Gastroesophageal sphincter (tissue), 4 donors: ENCODE measurements around the gene CYBA. TPM values are rescaled to one million over a fixed set of nuclear protein-coding genes. Genes with fewer than 3 reads are reported as not detected.

Source experiments
- ATAC-seq: fragments of 150-250 bp; one replicate; pipeline ENCODE4 v1.9.1; 2016; ENCODE audit warnings: mild to moderate bottlenecking, moderate library complexity
- H3K27ac ChIP-seq, 4 donors: fragments of 200-600 bp; sonication (generic) in 3 of 4; 1 replicate in 3 of 4; 2 replicates in 1 of 4; pipeline ENCODE4 v1.5.1; 2016 to 2019
- H3K27me3 ChIP-seq: fragments of 200-600 bp; sonication (generic); one replicate; pipeline ENCODE4 v1.5.1; 2019
- H3K36me3 ChIP-seq, 2 donors: fragments of 200-600 bp; sonication (generic); one replicate each; pipeline ENCODE4 v1.5.1; 2019; ENCODE audit warnings: control low read depth in 1 of 2
- H3K4me1 ChIP-seq, 3 donors: fragments of 200-600 bp; sonication (generic); 1 replicate in 2 of 3; 2 replicates in 1 of 3; pipeline ENCODE4 v1.5.1; 2016 to 2019; ENCODE audit warnings: control low read depth in 2 of 3
- H3K4me3 ChIP-seq, 2 donors: fragments of 200-600 bp; sonication (generic); one replicate each; pipeline ENCODE4 v1.5.1; 2019; ENCODE audit warnings: mild to moderate bottlenecking in 1 of 2, moderate library complexity in 1 of 2
- H3K9me3 ChIP-seq, 3 donors: fragments of 200-600 bp; sonication (generic); one replicate each; pipeline ENCODE4 v1.5.1; 2017 to 2019; ENCODE audit warnings: control low read depth in 2 of 3
- CTCF ChIP-seq, 4 experiments: fragments of 200-600 bp in 2 of 4; fragments of 450-650 bp in 2 of 4; sonication (generic) in 1 of 4; IDR thresholded peaks; one replicate each; pipeline ENCODE4 v1.5.1; 2017 to 2019; ENCODE audit warnings: antibody characterized with exemption in 4 of 4, mild to moderate bottlenecking in 2 of 4, moderate library complexity in 2 of 4
- EP300 ChIP-seq: sonication (generic); formaldehyde crosslinking; IDR thresholded peaks from one replicate; pipeline ENCODE4 v1.6.1; 2017; ENCODE audit warnings: antibody characterized with exemption, mild to moderate bottlenecking
- POLR2A ChIP-seq, 2 donors: fragments of 450-650 bp; IDR thresholded peaks; one replicate each; pipeline ENCODE4 v1.6.1; 2017; ENCODE audit warnings: antibody characterized with exemption in 2 of 2, mild to moderate bottlenecking in 2 of 2, moderate library complexity in 1 of 2
- POLR2AphosphoS5 ChIP-seq: sonication (generic); formaldehyde crosslinking; IDR thresholded peaks from one replicate; pipeline ENCODE4 v1.6.1; 2017; ENCODE audit warnings: antibody characterized with exemption
- WGBS, 2 donors: methylation state at CpG; one replicate each; pipeline ENCODE4 v1.1.5; 2018; ENCODE audit warnings: low coverage in 1 of 2; 5-methylcytosine and 5-hydroxymethylcytosine counted together
- total RNA-seq, 4 donors: library from RNA; depleted of rRNA; stranded (reverse); fragments of >200 nt; gene quantifications; one replicate each; pipeline ENCODE4 v1.1.0, GENCODE V29; 2016

CYBA gene
- total RNA-seq, 4 donors from 2014 or later, result 19.9 to 135 (median 79.1) TPM

GRCh38 chr16:88694221-88695087, 43.6 kb upstream of the CYBA start:
- H3K9me3 ChIP-seq, result no peaks in the 10 kb centered on the region
- WGBS, 2 donors, result no CpG with 5 or more reads among the region's 37 CpGs
- peaks cover 0 to 45% of the 10 kb centered on the region in 2 donors for H3K36me3 ChIP-seq
- ATAC-seq, result no peak
- peaks cover 34% of the 10 kb centered on the region for H3K27me3 ChIP-seq
- no peaks in the 10 kb centered on the region for H3K4me1 ChIP-seq
- TF ChIP-seq EP300, result no peak
- no peak for TF ChIP-seq CTCF (IDR thresholded peaks at IDR 0.05)
- no peak for TF ChIP-seq POLR2A (IDR thresholded peaks at IDR 0.05)
- TF ChIP-seq POLR2AphosphoS5, result no peak
- no peak overlapping the region for H3K27ac ChIP-seq
- H3K4me3 ChIP-seq, result no peak overlapping the region

- Histone ChIP-seq H3K9me3 (no peaks in the 10 kb centered on the region), H3K4me1 (no peaks in the 10 kb centered on the region), H3K27me3 (peaks cover 42% of the 10 kb centered on the region), H3K27ac (no peak overlapping the region), H3K4me3 (no peak overlapping the region), H3K36me3 (peaks cover 0 to 37% of the 10 kb centered on the region in 2 donors)
- TF ChIP-seq POLR2AphosphoS5 (no peak), EP300 (no peak), CTCF (IDR thresholded peaks at IDR 0.05) (no peak), POLR2A (IDR thresholded peaks at IDR 0.05) (no peak)
- WGBS, 2 donors, result 80 to 85% methylated on average over 1 to 6 of the region's 39 CpGs
- no peak for ATAC-seq
These were observed 42.7 kb upstream of the CYBA start for GRCh38 chr16:88693420-88694177.

- peaks cover 0 to 29% of the 10 kb centered on the region in 2 donors for H3K36me3 ChIP-seq
- WGBS, 2 donors, result 80% methylated on average over 2 of the region's 10 CpGs; no CpG with 5 or more reads in 1 of the 2 donors
- no peaks in the 10 kb centered on the region for H3K4me1 ChIP-seq
- no peak overlapping the region for H3K4me3 ChIP-seq
- no peak for TF ChIP-seq POLR2AphosphoS5
- no peak for TF ChIP-seq POLR2A (IDR thresholded peaks at IDR 0.05)
- no peak for TF ChIP-seq CTCF (IDR thresholded peaks at IDR 0.05)
- no peak for TF ChIP-seq EP300
- ATAC-seq, result no peak
- peaks cover 50% of the 10 kb centered on the region for H3K27me3 ChIP-seq
- H3K9me3 ChIP-seq, result no peaks in the 10 kb centered on the region
- no peak overlapping the region for H3K27ac ChIP-seq
These were observed 42.0 kb upstream of the CYBA start for GRCh38 chr16:88692861-88693260.

GRCh38 chr16:88691924-88692560, 41.2 kb upstream of the CYBA start:
- no peak for TF ChIP-seq POLR2A (IDR thresholded peaks at IDR 0.05)
- no peak for TF ChIP-seq CTCF (IDR thresholded peaks at IDR 0.05)
- TF ChIP-seq POLR2AphosphoS5, result no peak
- no peak overlapping the region for H3K27ac ChIP-seq
- H3K4me1 ChIP-seq, result peaks cover 0 to 2% (median 0%) of the 10 kb centered on the region in 3 donors
- H3K9me3 ChIP-seq, result no peaks in the 10 kb centered on the region
- H3K27me3 ChIP-seq, result peaks cover 58% of the 10 kb centered on the region
- H3K36me3 ChIP-seq, result peaks cover 0 to 21% of the 10 kb centered on the region in 2 donors
- H3K4me3 ChIP-seq, result no peak overlapping the region
- WGBS, 2 donors, result 73 to 90% methylated on average over 6 to 8 of the region's 26 CpGs
- ATAC-seq, result no peak
